Aorta (tissue), 5 donors: Measurements from ENCODE around the gene KRT5. TPM values are rescaled to one million over a fixed set of nuclear protein-coding genes. Genes with fewer than 3 reads are reported as not detected.

Experiments
- ATAC-seq: fragments of 200-7000 bp; cut with Tn5 transposase; one replicate; pipeline ENCODE4 v1.9.1; 2022; ENCODE audit warnings: moderate library complexity; ENCODE audit not compliant: low FRiP score
- DNase-seq, 2 donors: peaks; one replicate each; pipeline ENCODE4 v3.0.0-alpha.2; 2020
- H3K27ac ChIP-seq, 2 donors: one replicate each; pipeline ENCODE4 v1.5.1; 2013; ENCODE audit warnings: low read length in 2 of 2, mild to moderate bottlenecking in 2 of 2, moderate library complexity in 2 of 2, control low read depth in 1 of 2, inconsistent platforms in 1 of 2, low read depth in 1 of 2
- H3K27me3 ChIP-seq, 2 donors: one replicate each; pipeline ENCODE4 v1.6.1; 2013; ENCODE audit warnings: control low read depth in 1 of 2, low read length in 1 of 2, mild to moderate bottlenecking in 1 of 2, moderate library complexity in 1 of 2; ENCODE audit not compliant: insufficient read depth in 2 of 2, control insufficient read depth in 1 of 2
- H3K36me3 ChIP-seq, 2 donors: one replicate each; pipeline ENCODE4 v1.6.1; 2013; ENCODE audit warnings: control low read depth in 1 of 2, low read length in 1 of 2, mild to moderate bottlenecking in 1 of 2; ENCODE audit not compliant: insufficient read depth in 2 of 2, control insufficient read depth in 1 of 2
- H3K4me1 ChIP-seq, 2 donors: one replicate each; pipeline ENCODE4 v1.6.1; 2013; ENCODE audit warnings: low read length in 2 of 2, control low read depth in 1 of 2, mild to moderate bottlenecking in 1 of 2, moderate library complexity in 1 of 2; ENCODE audit not compliant: insufficient read depth in 2 of 2, control insufficient read depth in 1 of 2
- H3K4me3 ChIP-seq, 2 donors: one replicate each; pipeline ENCODE4 v1.5.1; 2013; ENCODE audit warnings: low read length in 2 of 2, control low read depth in 1 of 2, mild to moderate bottlenecking in 1 of 2
- H3K9me3 ChIP-seq: one replicate; pipeline ENCODE4 v1.6.1; 2013; ENCODE audit warnings: mild to moderate bottlenecking, low read length; ENCODE audit not compliant: control insufficient read depth
- WGBS, 2 donors: extraction: QIAGEN DNeasy Blood & Tissue Kit; methylation state at CpG; one replicate each; pipeline ENCODE4 v1.1.7; 2013; 5-methylcytosine and 5-hydroxymethylcytosine counted together
- intact Hi-C, 2 donors: fragments of 100-400 bp; cut with DNase I; formaldehyde crosslinking; loops; one replicate each; pipeline versions ENCODE4 v1.14.2 to v1.15.0; 2022
- polyA plus RNA-seq, 2 donors: library from polyadenylated mRNA; stranded (reverse); fragments of 200-250 nt; gene quantifications; one replicate each; pipeline ENCODE4 v1.2.3, GENCODE V29; 2013
- total RNA-seq, 2 donors: library from RNA; stranded (reverse); fragmentation: NEBNext Ultra II Directional; extraction: Animal tissue kit (Norgen Biotek cat#: 25700); gene quantifications; one replicate each; pipeline ENCODE4 v1.2.1, GENCODE V29; 2021
- donor health status: healthy with polysubstance abuse.
- donor health status: Bipolar disorder and iron deficiency.
- donor health status: DM: no; HTN: no; CAD: no.
- donor health status: DM: no; HTN: no; CAD: no.
- donor health status: DM: yes; HTN: yes; CAD: no.

The KRT5 gene
- total and polyA plus RNA-seq, 4 donors, result 0.87 to 2.4 (median 1.4) TPM; not detected in 1

DNA sequence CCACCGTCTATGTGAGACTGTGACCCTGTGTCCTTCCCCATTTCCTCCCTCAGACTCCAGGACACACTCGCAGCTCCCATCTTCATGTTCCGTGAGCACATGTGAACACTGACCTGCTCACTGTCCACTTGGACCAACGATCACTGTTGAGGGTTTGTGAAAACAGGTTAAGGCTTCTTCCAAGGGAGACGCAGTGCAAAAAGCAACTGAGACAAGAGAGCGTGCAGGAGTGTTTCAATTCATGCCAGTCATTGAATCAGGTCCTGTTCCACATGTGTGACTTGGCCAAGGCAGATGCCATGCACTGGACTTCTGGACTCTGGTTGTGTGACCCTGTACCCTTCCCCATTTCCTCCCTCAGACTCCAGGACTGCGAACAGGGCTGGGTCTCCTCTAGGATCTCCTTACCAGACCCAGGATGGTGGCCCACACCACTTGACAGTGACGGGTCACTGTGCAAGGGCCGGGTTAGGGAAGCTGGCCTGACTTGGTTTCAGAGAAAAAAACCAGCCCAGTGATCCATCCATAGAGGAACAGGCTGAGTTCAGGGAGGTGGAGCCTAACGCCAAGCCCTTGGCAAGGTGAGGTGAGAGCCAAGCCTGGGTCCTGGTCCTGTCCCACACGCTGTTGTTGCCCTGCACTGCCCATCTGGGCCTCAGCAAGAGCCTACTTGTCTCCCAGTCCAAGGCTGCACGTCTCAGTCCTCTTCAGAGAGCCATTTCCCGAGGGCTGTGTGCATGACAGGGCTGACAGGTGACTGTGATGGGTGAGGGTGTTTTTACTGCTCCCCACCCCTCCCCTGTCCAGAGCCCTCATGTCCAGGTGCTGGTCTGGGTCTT lies 5.7 kb upstream of the KRT5 start:
- peak in 1 of 2 donors; percentile 27 for DNase-seq
- Histone ChIP-seq H3K27me3 (no peaks in the 10 kb centered on the region), H3K4me1 (no peaks in the 10 kb centered on the region), H3K27ac (no peak overlapping the region), H3K4me3 (no peak overlapping the region), H3K9me3 (no peaks in the 10 kb centered on the region), H3K36me3 (no peaks in the 10 kb centered on the region)
- 87 to 88% methylated on average over 13 of the region's 13 CpGs for WGBS, 2 donors
- intact Hi-C loops, result no loop called here
- ATAC-seq, result no peak

DNA sequence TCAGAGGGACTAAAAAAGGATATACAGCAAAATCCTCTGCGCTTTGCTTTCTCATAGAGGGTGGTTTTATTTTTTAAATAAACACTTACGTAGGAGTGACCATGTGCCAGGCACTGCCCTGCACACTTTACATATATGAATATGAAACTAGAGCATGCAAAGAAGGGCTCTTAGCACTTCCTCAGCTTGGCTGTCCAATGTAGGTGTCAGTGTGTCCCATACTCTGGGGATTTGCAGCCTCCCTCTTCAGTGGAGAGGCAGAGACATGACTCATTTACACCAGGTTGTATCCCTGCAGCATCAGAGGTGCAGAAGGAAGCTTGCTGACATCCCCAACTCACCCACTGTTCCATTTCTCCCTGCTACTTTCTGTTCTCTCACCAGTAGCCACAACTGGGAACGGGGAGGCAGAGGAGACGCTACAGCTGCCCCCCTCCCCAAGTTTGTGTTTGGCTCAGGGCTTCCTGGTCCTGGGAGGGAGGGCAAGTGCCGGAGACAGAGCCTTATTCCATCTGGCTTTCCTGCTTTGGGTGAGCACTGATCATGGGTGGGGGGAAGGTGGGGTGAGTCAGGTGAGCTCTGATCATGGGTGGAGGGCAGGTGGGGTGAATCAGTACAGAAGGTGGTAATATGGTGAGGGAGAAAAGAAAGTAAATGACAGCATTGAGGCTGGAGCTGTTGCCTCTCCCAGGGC lies 4.9 kb upstream of the KRT5 start:
- intact Hi-C loops, result no loop called here

DNA sequence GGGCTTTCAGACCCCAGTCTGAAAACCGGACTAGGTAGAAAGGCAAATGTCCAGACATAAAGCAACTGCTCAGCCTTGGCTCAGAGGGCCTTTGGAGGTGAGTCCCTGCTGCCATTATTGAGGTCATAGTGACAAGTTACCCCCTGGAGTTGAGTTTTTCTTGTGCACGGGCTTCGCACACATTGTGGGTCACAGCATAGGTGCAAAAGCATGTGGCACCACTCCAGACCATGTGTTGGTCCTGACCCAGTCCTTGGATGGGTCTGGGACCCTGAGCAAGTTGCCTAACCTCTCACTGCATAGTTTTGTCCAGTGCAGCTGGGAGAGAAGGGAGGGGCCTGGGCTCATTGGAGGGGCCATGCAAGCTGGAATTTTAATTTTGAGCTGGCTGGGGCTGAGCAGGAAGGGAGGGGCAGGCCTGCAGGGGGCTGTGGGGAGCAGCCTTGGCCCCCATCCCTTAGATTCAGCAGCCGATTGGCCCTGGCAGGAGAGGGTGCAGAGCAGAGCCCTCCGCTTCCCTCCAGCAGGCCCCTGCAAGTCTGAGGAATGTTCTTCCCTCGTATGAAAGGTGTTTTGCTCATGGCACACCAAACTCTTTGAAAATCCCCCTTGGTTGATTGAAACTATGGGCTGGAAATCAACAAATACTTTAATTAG lies 4.2 kb upstream of the KRT5 start:
- Histone ChIP-seq H3K4me1 (no peaks in the 10 kb centered on the region), H3K36me3 (no peaks in the 10 kb centered on the region), H3K9me3 (no peaks in the 10 kb centered on the region), H3K27ac (no peak overlapping the region), H3K4me3 (no peak overlapping the region), H3K27me3 (no peaks in the 10 kb centered on the region)
- no peak for ATAC-seq
- no peak for DNase-seq
- 81 to 82% methylated on average over 6 of the region's 6 CpGs for WGBS, 2 donors
- intact Hi-C loops, result no loop called here

More for the DNA sequence above, 4.9 kb upstream of the KRT5 start:
- WGBS, 2 donors, result 86 to 87% methylated on average over 5 of the region's 5 CpGs
- no peaks in the 10 kb centered on the region for H3K36me3 ChIP-seq
- no peak for DNase-seq
- H3K4me3 ChIP-seq, result no peak overlapping the region
- no peak for ATAC-seq
- no peaks in the 10 kb centered on the region for H3K27me3 ChIP-seq
- H3K9me3 ChIP-seq, result no peaks in the 10 kb centered on the region
- no peak overlapping the region for H3K27ac ChIP-seq
- no peaks in the 10 kb centered on the region for H3K4me1 ChIP-seq

DNA sequence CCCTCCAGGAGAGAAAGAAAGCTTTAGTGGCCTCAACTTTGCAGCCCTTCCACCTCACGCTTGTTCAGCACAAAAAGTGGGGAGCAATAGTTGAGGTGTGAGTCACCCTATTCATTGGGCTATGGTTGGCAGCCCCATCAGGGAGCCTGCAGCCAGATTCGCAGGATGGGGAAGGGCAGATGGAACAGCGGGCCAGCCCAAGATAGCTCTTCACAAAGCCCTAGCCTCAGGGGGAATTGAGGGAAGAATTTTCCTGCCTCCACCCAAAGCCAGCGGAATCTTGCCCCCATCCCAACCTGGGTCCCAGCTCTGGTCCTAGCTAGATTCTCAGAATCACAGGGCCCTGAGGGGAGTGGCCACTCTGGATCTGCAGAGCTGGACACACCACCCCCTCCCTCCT lies 3.6 kb upstream of the KRT5 start:
- Histone ChIP-seq H3K27ac (no peak overlapping the region), H3K4me1 (no peaks in the 10 kb centered on the region), H3K27me3 (no peaks in the 10 kb centered on the region), H3K9me3 (no peaks in the 10 kb centered on the region), H3K4me3 (no peak overlapping the region), H3K36me3 (no peaks in the 10 kb centered on the region)
- ATAC-seq (no peak), DNase-seq (no peak)
- WGBS, 2 donors, result 93 to 94% methylated on average over 4 of the region's 4 CpGs
- intact Hi-C loops, result no loop called here

DNA sequence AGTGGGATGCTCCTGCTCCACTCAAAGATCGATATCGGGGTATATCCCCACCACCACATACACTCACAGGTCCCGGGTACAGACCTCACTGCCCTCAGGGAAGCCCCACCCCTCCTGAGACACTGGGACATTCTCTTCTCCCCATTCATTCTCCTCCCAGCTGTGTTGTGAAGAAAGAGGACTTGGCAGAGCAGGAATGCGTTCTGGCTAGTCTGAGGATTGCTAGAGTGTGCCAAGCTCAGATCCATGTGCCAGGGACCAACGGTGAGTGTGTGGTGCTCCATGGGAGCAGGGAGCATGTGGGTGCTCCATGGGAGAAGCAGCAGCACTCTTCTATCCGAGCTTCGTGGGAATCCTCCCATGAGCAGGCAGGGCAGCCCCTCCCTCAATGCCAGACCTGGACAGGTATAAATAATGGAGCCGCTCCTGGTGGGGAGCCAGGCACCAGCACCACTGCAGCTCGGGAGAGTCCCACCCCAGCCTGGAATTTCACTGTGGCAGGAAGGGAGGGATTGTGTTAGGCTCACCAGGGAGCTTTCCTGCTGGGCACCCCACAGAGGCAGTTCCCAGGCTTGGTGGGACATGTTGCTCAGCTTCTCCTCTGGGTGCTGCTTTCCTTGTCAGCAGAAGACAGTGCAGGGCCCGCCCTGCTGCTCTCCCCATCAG lies 2.3 kb upstream of the KRT5 start:
- Histone ChIP-seq H3K27me3 (no peaks in the 10 kb centered on the region), H3K36me3 (no peaks in the 10 kb centered on the region), H3K27ac (no peak overlapping the region), H3K9me3 (no peaks in the 10 kb centered on the region), H3K4me3 (no peak overlapping the region), H3K4me1 (no peaks in the 10 kb centered on the region)
- WGBS, 2 donors, result 41% methylated on average over 10 of the region's 10 CpGs
- DNase-seq (no peak), ATAC-seq (no peak)
- intact Hi-C loops, result no loop called here

DNA sequence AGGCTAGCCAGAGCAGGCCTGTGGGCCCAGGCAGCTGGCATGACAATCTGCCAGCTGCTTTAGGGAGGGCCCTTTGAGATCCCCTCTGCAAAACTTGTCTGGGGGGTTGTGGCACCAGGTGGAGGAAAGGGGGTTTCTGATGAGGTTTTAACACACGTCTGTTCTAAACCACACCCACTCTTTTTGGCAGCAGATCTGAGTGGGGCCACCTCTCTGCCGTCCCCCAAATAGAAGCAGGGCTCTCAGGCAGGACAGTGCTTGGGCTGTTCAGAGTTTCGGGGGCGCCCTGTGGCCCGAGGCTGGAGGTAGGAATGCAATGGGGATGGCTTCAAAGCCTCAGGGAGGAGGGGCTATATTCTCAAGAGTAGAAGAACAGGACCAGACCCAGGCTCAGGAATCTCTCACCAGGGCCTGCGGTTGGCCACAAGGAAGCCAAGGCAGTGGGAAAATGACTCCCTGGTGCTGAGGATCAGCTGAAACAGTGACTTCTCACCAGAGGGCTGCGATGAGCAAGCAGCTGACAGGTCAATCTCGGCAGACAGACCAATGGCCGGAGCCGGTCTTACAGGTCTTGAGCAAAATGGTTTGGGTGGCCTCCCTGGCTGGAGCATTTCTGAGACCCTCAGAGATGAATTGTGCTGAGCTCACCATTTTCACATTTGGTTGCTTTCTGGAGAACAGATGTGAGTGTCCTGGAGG lies 1.5 kb upstream of the KRT5 start:
- Histone ChIP-seq H3K36me3 (no peaks in the 10 kb centered on the region), H3K27me3 (no peaks in the 10 kb centered on the region), H3K4me3 (no peak overlapping the region), H3K4me1 (no peaks in the 10 kb centered on the region), H3K27ac (peak overlapping the region in 1 of 2 donors; percentile 23), H3K9me3 (no peaks in the 10 kb centered on the region)
- intact Hi-C loops, result no loop called here
- DNase-seq (no peak), ATAC-seq (no peak)
- WGBS, 2 donors, result 83 to 86% methylated on average over 10 of the region's 10 CpGs

DNA sequence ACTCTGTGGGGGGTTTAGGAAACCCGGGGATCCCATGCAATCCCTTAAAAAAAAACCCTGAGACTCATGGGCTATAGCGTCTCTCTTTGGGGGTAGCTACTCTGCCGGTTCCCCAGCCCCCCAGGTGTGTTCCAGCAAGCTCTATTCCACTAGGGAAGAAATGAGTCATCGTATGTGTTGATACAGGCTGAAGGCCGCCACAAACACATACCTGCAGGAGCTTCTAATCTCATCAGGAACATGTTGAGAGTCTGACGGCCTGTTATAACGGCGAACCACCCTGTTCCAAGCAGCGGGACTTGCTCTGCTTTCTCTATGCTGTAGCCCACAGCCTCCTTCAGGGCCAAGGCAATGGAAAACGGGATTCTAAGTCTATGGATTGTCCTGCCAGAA lies 977 bp upstream of the KRT5 start:
- H3K27ac ChIP-seq, result peak overlapping the region in 1 of 2 donors; percentile 23
- no peaks in the 10 kb centered on the region for H3K27me3 ChIP-seq
- H3K4me3 ChIP-seq, result no peak overlapping the region
- ATAC-seq, result no peak
- H3K9me3 ChIP-seq, result no peaks in the 10 kb centered on the region
- no peaks in the 10 kb centered on the region for H3K36me3 ChIP-seq
- intact Hi-C loops, result no loop called here
- 65 to 68% methylated on average over 10 of the region's 10 CpGs for WGBS, 2 donors
- no peak for DNase-seq
- no peaks in the 10 kb centered on the region for H3K4me1 ChIP-seq

DNA sequence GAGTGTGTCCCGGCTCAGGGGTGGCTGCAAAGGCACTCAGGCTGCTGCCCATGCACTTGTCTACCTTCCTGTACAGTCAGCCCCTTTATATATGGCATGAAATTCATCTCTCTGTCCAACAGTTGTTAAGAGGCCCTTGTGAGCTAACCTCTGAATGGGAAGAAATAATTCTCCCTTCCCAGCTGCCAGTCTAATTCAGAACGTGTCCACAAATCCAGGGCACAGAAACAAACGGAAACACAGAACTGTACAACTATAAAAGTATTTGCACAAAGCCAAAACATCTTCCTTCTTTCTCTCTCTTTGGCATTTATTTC lies 849 bp downstream of the KRT5 start:
- no peaks in the 10 kb centered on the region for H3K27me3 ChIP-seq
- H3K27ac ChIP-seq, result no peak overlapping the region
- intact Hi-C loops, result loop anchor here in 1 of 2 donors (10.0 kb wide), 1 partner anchor 365 kb away; no protein-coding TSS in a partner anchor
- H3K36me3 ChIP-seq, result no peaks in the 10 kb centered on the region
- 72 to 74% methylated on average over 3 of the region's 3 CpGs for WGBS, 2 donors
- no peak for ATAC-seq
- H3K4me3 ChIP-seq, result no peak overlapping the region
- no peaks in the 10 kb centered on the region for H3K9me3 ChIP-seq
- H3K4me1 ChIP-seq, result no peaks in the 10 kb centered on the region
- no peak for DNase-seq
